Astrocyte of the spinal cord (primary cell): ENCODE data around the gene MED7.
A peak's percentile ranks its signal among the peaks of the same experiment; 100 is the strongest.
"Not testable (repeated sequence)": the region's sequence is repeated elsewhere in the genome, so short reads cannot be mapped to it uniquely, and the experiment has no call there.

Experiments used
- DNase-seq: peaks from one replicate; pipeline ENCODE4 v3.0.0; 2011; ENCODE audit warnings: low read depth, low spot score
- H3K4me3 ChIP-seq: 2 replicates; pipeline ENCODE4 v1.5.1; 2011; ENCODE audit warnings: low read depth, mild to moderate bottlenecking, low read length, moderate library complexity
- CTCF ChIP-seq: IDR thresholded peaks from 2 replicates; pipeline ENCODE4 v1.5.1; 2012; ENCODE audit warnings: low read depth, mild to moderate bottlenecking, low read length, inconsistent platforms
- in situ Hi-C: cut with HindIII; loops from 2 replicates; pipeline ENCODE4 v1.10.0; 2017; ENCODE audit warnings: low sequenced_read_pairs

Gene MED7, protein sequence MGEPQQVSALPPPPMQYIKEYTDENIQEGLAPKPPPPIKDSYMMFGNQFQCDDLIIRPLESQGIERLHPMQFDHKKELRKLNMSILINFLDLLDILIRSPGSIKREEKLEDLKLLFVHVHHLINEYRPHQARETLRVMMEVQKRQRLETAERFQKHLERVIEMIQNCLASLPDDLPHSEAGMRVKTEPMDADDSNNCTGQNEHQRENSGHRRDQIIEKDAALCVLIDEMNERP

DNA sequence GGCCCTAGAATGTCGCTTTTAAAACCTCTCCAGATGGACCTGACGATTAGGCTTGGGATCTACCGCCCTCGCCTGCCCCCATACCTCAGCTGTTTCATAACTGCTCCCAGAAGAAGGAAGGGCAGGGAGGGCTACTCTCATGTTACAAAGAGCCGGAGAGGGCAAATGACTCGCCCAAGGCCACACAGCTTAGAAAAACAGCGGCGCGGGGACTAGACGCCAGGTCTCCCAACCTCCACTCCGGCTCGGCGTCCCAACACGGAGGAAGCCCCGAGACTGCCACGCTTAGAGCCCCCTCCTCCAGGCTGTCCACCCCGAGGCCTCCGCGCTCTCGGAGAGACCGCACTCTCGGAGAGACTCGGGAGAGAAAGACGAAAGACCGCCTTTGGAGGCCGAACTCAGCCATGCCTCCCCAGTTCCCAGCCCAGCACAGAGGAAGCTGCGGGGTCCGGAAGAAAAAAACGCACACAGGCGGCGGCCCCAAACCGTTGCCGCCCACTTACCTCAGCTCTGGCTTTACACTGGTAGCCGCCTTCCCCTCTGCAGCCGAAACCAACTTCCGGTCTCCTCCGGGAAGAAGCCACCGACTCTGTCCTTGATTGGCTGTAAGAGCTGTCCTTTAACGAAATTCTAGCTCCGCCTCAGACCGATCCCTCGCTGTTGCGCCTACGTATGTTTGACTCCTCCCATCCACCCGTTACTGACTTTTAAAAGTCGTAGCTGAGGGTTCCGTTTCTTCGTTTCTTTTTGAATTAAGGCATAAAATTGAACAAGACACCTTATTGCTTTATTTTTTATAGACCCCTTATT lies at the start of gene MED7:
Gene MED7, minus strand, starts transcription at position 549 of the 810 bp plus-strand sequence. CDS start 3,434 bp downstream, outside the sequence.
- H3K4me3 ChIP-seq, result peak within 1 kb of the TSS; percentile 96
- in situ Hi-C loops, result no loop called here
- peak; percentile 99 for DNase-seq
- no peak for TF ChIP-seq CTCF

DNA sequence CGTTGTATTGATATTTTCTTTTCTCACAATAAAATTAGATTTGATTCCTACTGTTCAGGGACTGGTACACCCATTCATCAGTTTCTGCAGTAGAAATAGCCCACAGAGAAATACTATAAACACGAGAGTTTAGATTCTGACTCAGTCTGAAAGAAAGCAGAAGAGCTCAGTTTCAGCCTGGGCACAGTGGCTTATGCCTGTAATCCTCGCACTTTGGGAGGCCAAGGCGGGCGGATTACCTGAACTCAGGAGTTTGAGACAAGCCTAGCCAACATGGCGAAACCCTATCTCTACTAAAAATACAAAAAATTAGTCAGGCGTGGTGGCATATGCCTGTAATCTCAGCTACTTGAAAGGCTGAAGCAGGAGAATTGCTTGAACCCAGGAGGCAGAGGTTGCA lies 46.6 kb upstream of the MED7 start:
- H3K4me3 ChIP-seq, result no peak overlapping the region
- no peak for TF ChIP-seq CTCF
- in situ Hi-C loops, result no loop called here
- DNase-seq, result no peak

DNA sequence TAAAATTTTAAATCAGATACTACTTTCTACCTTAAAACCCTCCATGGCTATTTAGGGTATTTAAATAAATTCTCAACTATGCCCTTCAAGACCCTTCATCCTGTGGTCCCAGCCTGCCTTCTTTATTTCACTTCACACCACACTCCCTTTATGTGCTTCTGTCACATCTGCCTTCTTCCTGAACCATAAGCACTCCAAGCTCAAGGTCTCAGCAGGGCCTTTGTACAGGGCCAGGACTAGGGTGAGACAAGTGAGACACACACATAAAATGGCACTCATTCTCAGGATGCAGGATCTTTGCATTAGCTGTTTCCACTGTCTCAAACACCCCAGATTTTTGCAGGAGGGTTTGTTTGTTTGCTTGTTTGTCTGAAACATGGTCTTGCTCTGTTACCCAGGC lies 45.6 kb upstream of the MED7 start:
- no peak for TF ChIP-seq CTCF
- in situ Hi-C loops, result no loop called here
- H3K4me3 ChIP-seq, result no peak overlapping the region
- no peak for DNase-seq

DNA sequence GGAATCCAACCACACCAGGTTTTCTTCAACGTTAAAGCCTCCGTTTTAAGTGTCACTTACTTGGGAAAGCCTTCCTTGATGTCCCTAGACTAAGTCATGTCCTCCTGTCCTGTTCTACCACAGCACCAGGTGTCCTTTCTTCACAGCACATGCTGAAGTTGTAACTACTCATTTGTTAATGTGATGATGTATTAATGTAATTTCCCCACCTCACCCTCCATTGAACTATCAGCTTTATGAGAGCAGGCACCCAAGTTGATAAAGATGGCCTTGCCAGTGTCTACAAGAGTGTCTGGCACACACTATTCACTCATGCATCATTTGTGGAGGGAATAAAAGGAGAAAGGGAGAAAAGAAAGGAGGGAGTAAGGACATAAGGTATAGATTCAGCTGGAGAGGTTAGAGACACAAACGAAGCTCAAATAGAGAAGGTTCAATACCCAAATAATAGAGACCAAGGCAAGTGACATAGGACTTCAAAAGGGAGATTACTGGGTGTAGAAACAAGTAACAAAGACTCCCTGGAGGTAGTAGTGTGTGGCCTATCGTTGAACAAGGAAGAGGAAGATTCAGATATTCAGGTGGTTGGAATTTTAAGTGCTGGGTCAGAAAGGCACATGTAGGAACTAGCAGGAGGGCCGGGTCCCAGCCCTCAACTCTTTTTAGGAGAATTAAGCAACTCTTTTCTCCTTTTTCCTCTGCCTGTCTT lies 44.5 kb upstream of the MED7 start:
- DNase-seq, result no peak
- no peak for TF ChIP-seq CTCF
- H3K4me3 ChIP-seq, result no peak overlapping the region
- in situ Hi-C loops, result no loop called here

GRCh38 chr5:157186309-157187045 lies 43.8 kb upstream of the MED7 start:
- in situ Hi-C loops, result no loop called here
- no peak overlapping the region for H3K4me3 ChIP-seq
- no peak for TF ChIP-seq CTCF
- no peak for DNase-seq

GRCh38 chr5:157185122-157185521 lies 42.5 kb upstream of the MED7 start:
- in situ Hi-C loops, H3K4me3 ChIP-seq, DNase-seq: not testable (repeated sequence)
